Endothelial cell of umbilical vein (primary cell): ENCODE data around the gene DNAAF5. TPM values are rescaled to one million over a fixed set of nuclear protein-coding genes. Genes with fewer than 3 reads are reported as not detected.

Experiments
- BruUV-seq: library from RNA; stranded (reverse); fragments of 400-500 nt; replicated peaks from 2 replicates; lab custom pipeline; 2021; lab: Mats Ljungman, UMichigan
- CTCF ChIA-PET: fragments of 300-600, 350-600 bp; sonication (Branson Sonifier 250); formaldehyde crosslinking; loops from one replicate; lab custom pipeline; 2021; ENCODE audit warnings: antibody characterized with exemption, inconsistent platforms; lab: Charles Lee
- POLR2A ChIA-PET: fragments of 300-600, 350-600 bp; sonication (Branson Sonifier 250); formaldehyde crosslinking; loops from one replicate; lab custom pipeline; 2021; ENCODE audit warnings: antibody characterized with exemption, inconsistent platforms; lab: Charles Lee
- DNase-seq: peaks from one replicate; pipeline ENCODE4 v3.0.0-alpha.2; 2011; ENCODE audit warnings: low read depth, low spot score
- FAIRE-seq: peaks from 2 replicates; lab custom pipeline; 2011; peaks lifted over from hg19 to GRCh38; lab: Jason Lieb, UNC
- H2AFZ ChIP-seq: 2 replicates; pipeline ENCODE4 v1.6.0; 2012; ENCODE audit warnings: low read depth, low read length, control low read depth, inconsistent platforms
- H3K27ac ChIP-seq: 2 replicates; pipeline ENCODE4 v1.5.1; 2011; ENCODE audit warnings: low read depth, mild to moderate bottlenecking, control low read depth, low read length, moderate library complexity; ENCODE audit not compliant: insufficient read depth
- H3K27me3 ChIP-seq, 2 experiments: 2 replicates each; pipeline versions ENCODE4 v1.6.0 to v1.6.1; 2011; ENCODE audit warnings: low read length in 2 of 2, mixed read lengths in 1 of 2; ENCODE audit not compliant: control insufficient read depth in 2 of 2, insufficient read depth in 2 of 2
- H3K36me3 ChIP-seq, 2 experiments: 2 replicates in 1 of 2; 3 replicates in 1 of 2; pipeline ENCODE4 v1.5.1; 2011; ENCODE audit warnings: low read length in 2 of 2, mild to moderate bottlenecking in 1 of 2, moderate library complexity in 1 of 2; ENCODE audit not compliant: control insufficient read depth in 2 of 2, insufficient read depth in 2 of 2; ENCODE audit errors: extremely low read depth in 1 of 2
- H3K4me1 ChIP-seq: 3 replicates; pipeline ENCODE4 v1.5.1; 2011; ENCODE audit warnings: mild to moderate bottlenecking, low read length; ENCODE audit not compliant: control insufficient read depth, insufficient read depth; ENCODE audit errors: extremely low read depth
- H3K4me2 ChIP-seq: 2 replicates; pipeline ENCODE4 v1.6.1; 2011; ENCODE audit warnings: low read length, control low read depth, mixed read lengths; ENCODE audit not compliant: insufficient read depth
- H3K4me3 ChIP-seq, 3 experiments: fragments of 200-600 bp in 1 of 3; sonication (generic), shearing (Covaris generic) in 1 of 3; replicated peaks in 1 of 3; 2 replicates each; pipeline ENCODE4 v1.5.1; 2011 to 2016; ENCODE audit warnings: control low read depth in 3 of 3, low read length in 3 of 3, mild to moderate bottlenecking in 2 of 3, inconsistent platforms in 1 of 3, low read depth in 1 of 3, moderate library complexity in 1 of 3; ENCODE audit not compliant: insufficient read depth in 1 of 3
- H3K79me2 ChIP-seq: 2 replicates; pipeline ENCODE4 v1.6.0; 2012; ENCODE audit warnings: low read length, inconsistent platforms; ENCODE audit not compliant: control insufficient read depth, insufficient read depth
- H3K9ac ChIP-seq: replicated peaks from 2 replicates; pipeline ENCODE3; 2011; ENCODE audit warnings: low read length, control low read depth; ENCODE audit not compliant: insufficient read depth; ENCODE audit errors: extremely low read depth
- H3K9me1 ChIP-seq: replicated peaks from 3 replicates; pipeline ENCODE4 v1.6.0; 2011; ENCODE audit warnings: mild to moderate bottlenecking, low read length; ENCODE audit not compliant: control insufficient read depth, insufficient read depth; ENCODE audit errors: extremely low read depth
- H3K9me3 ChIP-seq: replicated peaks from 2 replicates; pipeline ENCODE4 v1.5.1; 2012; ENCODE audit warnings: low read length, inconsistent platforms; ENCODE audit not compliant: control insufficient read depth, insufficient read depth
- H4K20me1 ChIP-seq: replicated peaks from 2 replicates; pipeline ENCODE3; 2011; ENCODE audit warnings: mild to moderate bottlenecking, low read length; ENCODE audit not compliant: control insufficient read depth, insufficient read depth; ENCODE audit errors: extremely low read depth
- GATA2 ChIP-seq: IDR thresholded peaks from 2 replicates; pipeline ENCODE4 v1.7.0; 2011; ENCODE audit warnings: low read depth, mild to moderate bottlenecking, moderate library complexity, mixed read lengths, low read length; ENCODE audit not compliant: insufficient read length, insufficient read depth
- JUN ChIP-seq: IDR thresholded peaks from 2 replicates; pipeline ENCODE4 v1.6.1; 2011; ENCODE audit warnings: borderline replicate concordance, low read depth; ENCODE audit not compliant: insufficient read length, insufficient read depth
- MYC ChIP-seq: IDR thresholded peaks from one replicate; pipeline ENCODE4 v1.6.1; 2011; ENCODE audit warnings: mild to moderate bottlenecking, low read depth, low read length
- POLR2A ChIP-seq: IDR thresholded peaks from 2 replicates; pipeline ENCODE4 v1.6.1; 2012; ENCODE audit warnings: low read depth, mild to moderate bottlenecking, control low read depth, low read length
- dilution Hi-C: fragments of 300-500 bp; cut with MboI; formaldehyde crosslinking; loops from one replicate; pipeline ENCODE4 v1.15.0; 2019; ENCODE audit warnings: low sequenced_read_pairs; ENCODE audit not compliant: extremely low pct_ligation_motif_present
- intact Hi-C: fragments of 100-400 bp; cut with micrococcal nuclease; formaldehyde crosslinking; loops from one replicate; pipeline ENCODE4 v1.10.0; 2022
- polyA plus RNA-seq, 4 experiments: library from polyadenylated mRNA; depleted of rRNA in 3 of 4; stranded (reverse) in 3 of 4; unstranded in 1 of 4; fragments of >200 nt; gene quantifications; 2 replicates each; pipeline versions ENCODE4 v1.2.1 to v1.2.3, GENCODE V29; 2011 to 2012; ENCODE audit warnings: missing spikeins in 1 of 4
- total RNA-seq: library from RNA; stranded (reverse); gene quantifications from 2 replicates; pipeline ENCODE4 v1.2.3, GENCODE V29; 2021
- TF ChIP-seq, protein P1 (sequence below), 2 donors: IDR thresholded peaks; 1 replicate in 1 of 2; 2 replicates in 1 of 2; pipeline ENCODE4 v1.5.1; 2011; ENCODE audit warnings: low read length in 2 of 2, mild to moderate bottlenecking in 2 of 2, moderate library complexity in 2 of 2, control low read depth in 1 of 2, inconsistent platforms in 1 of 2, low read depth in 1 of 2; ENCODE audit not compliant: insufficient read depth in 1 of 2; ENCODE audit errors: extremely low read depth in 1 of 2
- TF ChIP-seq, protein P2 (sequence below): IDR thresholded peaks from 2 replicates; pipeline ENCODE4 v1.6.1; 2011; ENCODE audit not compliant: insufficient read depth, insufficient read length

Gene DNAAF5
- total and polyA plus RNA-seq, 2 donors (not counting 3 experiments of a cell fraction or from before 2014, with no cell fraction given), result 49.3 to 65.5 TPM

DNA sequence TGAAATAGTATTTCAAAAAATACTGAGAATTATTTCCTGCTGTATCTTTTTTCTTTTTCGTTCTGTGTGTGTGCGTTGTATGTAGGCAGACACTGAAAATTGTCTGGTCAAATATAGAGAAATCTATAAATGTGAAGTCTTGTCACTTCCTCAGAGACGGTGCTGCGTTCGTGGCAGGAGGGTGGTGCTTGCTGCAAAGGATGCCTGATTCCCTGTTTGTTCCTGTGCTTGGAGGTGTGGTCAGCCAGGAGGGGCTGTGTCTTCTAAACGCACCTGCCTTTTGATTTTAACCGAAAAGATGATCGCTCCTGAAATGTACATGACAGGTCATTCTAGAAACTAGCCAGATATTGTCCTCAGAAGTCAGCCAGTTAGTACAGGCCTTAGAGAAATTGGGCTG lies 33.1 kb downstream of the DNAAF5 start:
- intact Hi-C loops, result no loop called here
- BruUV-seq, result no TSS peak
- CTCF ChIA-PET, result no interaction called here
- H3K79me2 ChIP-seq, result no peaks in the 10 kb centered on the region
- no peak overlapping the region for H3K9ac ChIP-seq
- dilution Hi-C loops, result no loop called here
- H3K27ac ChIP-seq, result no peak overlapping the region
- H3K9me1 ChIP-seq, result no peaks in the 10 kb centered on the region
- H2AFZ ChIP-seq, result no peak overlapping the region
- TF ChIP-seq POLR2A (no peak), MYC (no peak), JUN (no peak)
- TF ChIP-seq, protein P1, sequence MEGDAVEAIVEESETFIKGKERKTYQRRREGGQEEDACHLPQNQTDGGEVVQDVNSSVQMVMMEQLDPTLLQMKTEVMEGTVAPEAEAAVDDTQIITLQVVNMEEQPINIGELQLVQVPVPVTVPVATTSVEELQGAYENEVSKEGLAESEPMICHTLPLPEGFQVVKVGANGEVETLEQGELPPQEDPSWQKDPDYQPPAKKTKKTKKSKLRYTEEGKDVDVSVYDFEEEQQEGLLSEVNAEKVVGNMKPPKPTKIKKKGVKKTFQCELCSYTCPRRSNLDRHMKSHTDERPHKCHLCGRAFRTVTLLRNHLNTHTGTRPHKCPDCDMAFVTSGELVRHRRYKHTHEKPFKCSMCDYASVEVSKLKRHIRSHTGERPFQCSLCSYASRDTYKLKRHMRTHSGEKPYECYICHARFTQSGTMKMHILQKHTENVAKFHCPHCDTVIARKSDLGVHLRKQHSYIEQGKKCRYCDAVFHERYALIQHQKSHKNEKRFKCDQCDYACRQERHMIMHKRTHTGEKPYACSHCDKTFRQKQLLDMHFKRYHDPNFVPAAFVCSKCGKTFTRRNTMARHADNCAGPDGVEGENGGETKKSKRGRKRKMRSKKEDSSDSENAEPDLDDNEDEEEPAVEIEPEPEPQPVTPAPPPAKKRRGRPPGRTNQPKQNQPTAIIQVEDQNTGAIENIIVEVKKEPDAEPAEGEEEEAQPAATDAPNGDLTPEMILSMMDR (IDR thresholded peaks at IDR 0.05; ENCODE audit: extremely low read depth in 1 of 2, insufficient read depth in 1 of 2, low read depth in 1 of 2, low read length in 2 of 2), result no peak
- TF ChIP-seq, protein P2, sequence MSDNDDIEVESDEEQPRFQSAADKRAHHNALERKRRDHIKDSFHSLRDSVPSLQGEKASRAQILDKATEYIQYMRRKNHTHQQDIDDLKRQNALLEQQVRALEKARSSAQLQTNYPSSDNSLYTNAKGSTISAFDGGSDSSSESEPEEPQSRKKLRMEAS, result no peak
- H3K4me3 ChIP-seq, result no peak overlapping the region
- H4K20me1 ChIP-seq, result no peaks in the 10 kb centered on the region
- H3K4me1 ChIP-seq, result no peaks in the 10 kb centered on the region
- POLR2A ChIA-PET, result no interaction called here
- H3K9me3 ChIP-seq, result no peaks in the 10 kb centered on the region
- no peak for FAIRE-seq
- no peak for DNase-seq
- H3K27me3 ChIP-seq, result no peaks in the 10 kb centered on the region
- no peak overlapping the region for H3K4me2 ChIP-seq
- peaks cover 8 to 50% of the 10 kb centered on the region in 2 experiments for H3K36me3 ChIP-seq

DNA sequence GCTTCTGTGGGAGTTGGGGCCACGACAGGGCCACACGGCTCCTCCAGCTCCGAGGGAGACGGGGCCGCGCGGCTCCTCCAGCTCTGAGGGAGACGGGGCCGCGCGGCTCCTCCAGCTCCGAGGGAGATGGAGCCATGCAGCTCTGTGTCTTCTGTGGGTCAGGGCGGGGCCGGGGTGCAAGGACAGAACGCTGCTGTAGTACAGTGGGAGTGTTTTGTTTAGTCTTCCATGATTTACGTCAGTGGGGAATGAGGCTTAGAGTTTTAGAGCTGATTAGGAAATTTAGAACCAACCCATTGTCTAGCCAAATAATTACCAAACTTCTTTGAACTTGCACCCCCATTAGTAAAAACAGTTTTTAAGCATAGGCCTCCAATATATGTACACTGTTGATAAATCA lies 33.5 kb downstream of the DNAAF5 start:
- Histone ChIP-seq H3K4me2 (no peak overlapping the region), H3K9ac (no peak overlapping the region), H3K27ac (no peak overlapping the region), H2AFZ (no peak overlapping the region), H4K20me1 (no peaks in the 10 kb centered on the region), H3K9me1 (no peaks in the 10 kb centered on the region), H3K9me3 (no peaks in the 10 kb centered on the region), H3K27me3 (no peaks in the 10 kb centered on the region), H3K79me2 (no peaks in the 10 kb centered on the region), H3K4me1 (no peaks in the 10 kb centered on the region), H3K4me3 (no peak overlapping the region), H3K36me3 (peaks cover 8 to 46% of the 10 kb centered on the region in 2 experiments)
- dilution Hi-C loops, result no loop called here
- POLR2A ChIA-PET, result no interaction called here
- CTCF ChIA-PET, result interaction anchor here (0.7 kb wide), 1 partner anchor 14 kb away, joined by 3 read pairs; no protein-coding TSS in a partner anchor
- no peak for TF ChIP-seq GATA2
- TF ChIP-seq, protein P1 (IDR thresholded peaks at IDR 0.05; ENCODE audit: extremely low read depth in 1 of 2, insufficient read depth in 1 of 2, low read depth in 1 of 2, low read length in 2 of 2), result no peak
- DNase-seq (no peak), FAIRE-seq (no peak)
- intact Hi-C loops, result no loop called here
- BruUV-seq, result no TSS peak
